Activated gamma-delta T cell treated with Interleukin-2 at 50 U/mL for 16 hours (primary cell): ENCODE results near the gene ANKMY2.
"Not testable (repeated sequence)": the region's sequence is repeated elsewhere in the genome, so short reads cannot be mapped to it uniquely, and the experiment has no call there.

Source experiments
- DNase-seq: peaks from one replicate; pipeline ENCODE4 v3.0.0-alpha.2; 2020

Gene ANKMY2

DNA sequence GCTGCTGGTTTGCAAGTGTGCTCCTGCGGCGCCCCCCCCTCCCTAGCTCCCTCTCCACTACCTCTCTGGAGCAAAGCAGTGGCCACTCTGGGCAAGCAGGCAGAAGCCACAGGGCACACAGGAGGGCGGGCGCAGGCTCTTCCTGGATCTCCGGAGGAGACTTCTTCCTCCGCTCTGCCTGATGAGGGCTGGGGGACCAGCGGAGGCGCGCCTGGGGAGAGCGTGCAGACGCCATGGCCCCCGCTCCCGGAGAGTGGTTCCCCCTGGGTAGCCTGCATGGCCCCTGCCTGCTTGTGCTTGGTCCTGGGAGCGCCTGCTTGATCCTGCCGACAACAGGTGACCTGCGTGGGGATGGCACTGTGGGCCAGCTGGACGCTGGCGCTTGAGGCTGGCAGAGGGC, 29.0 kb downstream of the ANKMY2 start:
- DNase-seq, result no peak

DNA sequence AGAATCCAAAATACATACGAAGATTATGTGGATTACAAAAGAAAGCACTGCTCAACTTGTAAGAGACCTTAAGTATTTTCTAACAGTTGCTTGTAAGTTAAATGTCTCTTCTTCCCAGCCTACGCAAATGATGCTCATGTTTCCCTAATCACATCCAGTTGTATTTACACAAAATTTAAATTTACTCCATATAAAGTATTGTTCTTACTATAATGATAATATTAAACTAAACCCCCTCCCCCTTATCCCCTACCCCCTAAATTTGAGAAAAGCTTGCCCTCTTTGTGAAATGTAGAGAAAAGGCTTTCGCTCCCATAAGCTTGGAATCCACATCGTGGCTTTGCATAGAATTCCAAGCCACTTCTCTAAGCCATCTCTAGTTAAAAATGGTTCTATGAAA, 29.4 kb downstream of the ANKMY2 start:
- no peak for DNase-seq

DNA sequence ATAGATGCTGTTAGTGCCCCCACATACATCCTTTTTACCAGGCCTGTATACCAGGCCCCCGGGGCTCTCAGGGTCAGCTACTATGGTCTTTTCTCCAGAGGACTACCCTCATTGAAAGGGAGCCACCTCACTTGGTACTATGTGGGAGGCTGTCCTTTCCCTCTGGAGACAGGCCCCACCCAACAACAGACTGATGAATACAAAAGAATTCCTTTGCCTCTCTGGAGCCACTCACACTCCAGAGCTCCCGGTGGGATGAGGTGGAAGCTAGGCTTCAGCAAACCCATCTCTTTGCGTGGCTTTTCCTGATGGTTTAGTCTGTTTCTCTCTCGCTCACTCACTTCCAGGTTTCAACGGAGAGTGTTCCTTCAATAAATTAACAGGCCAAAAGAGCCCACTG, 30.3 kb downstream of the ANKMY2 start:
- DNase-seq, result no peak

- no peak for DNase-seq
Observed at GRCh38 chr7:16611711-16612110, 33.8 kb downstream of the ANKMY2 start.

DNA sequence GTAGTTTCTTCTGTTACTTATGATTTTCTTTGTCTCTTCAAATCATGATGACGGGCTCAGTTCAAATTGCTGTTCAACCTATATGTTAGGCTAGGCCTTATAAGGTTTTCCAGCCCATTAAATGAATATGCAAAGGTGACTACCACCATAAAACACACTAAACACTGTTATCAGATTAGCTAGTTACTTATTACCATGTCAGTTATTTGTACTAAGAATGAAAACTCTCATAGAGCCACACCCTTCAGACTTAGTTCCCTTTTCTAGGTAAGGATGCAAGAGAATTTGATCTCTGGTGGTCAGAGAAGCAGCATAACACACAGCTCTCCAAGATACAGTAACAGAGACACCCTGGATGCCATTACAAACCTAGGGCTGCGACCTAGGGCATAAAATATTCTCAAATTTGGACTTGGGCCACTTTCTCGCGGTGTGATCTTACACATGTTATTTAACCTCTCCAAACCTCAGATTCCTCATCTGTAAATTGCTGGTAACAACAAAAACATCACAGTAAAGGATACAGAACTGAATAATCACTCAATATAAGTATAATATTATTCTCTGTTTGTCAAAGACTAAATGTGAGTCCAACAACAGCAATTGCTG, 35.6 kb downstream of the ANKMY2 start:
- no peak for DNase-seq

DNA sequence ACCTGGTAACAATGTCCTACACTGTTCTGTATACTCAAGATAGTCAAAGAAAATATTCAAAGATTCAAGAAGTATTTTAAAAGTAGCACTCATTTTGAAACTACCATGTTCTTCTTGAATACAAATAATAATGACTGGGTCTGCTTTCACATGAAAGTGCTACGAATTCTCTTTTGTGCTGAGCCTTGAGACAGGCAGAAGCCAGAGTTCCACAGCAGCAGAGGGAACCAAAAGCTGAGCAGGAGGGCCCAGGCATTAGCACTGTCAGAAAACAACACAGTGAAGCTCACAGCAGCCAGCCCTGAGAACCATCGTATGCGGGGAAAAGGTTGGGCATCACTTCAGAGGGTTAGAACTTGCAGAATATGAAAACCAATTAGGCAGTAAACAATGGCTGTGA, 38.9 kb downstream of the ANKMY2 start:
- DNase-seq, result no peak

GRCh38 chr7:16604054-16604453, 41.5 kb downstream of the ANKMY2 start:
- DNase-seq, result no peak

DNA sequence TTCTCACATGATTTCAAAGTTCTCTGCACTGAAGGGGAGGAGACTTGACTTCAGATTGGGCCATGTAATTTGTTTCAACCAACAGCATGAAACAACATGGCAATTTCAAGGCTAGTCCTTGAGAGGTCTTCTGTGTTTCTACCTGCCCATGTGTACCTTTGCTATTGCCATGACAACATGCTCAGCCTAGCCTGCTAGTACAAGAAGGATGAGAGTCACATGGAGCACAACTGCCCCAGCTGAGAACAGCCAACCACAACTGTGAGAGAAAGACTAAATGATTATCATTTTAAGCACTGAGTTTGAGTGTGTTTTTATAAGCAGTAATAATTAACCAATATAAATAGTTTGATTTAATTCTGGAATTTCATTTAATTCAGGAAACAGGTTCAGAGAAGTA, 41.9 kb downstream of the ANKMY2 start:
- no peak for DNase-seq

GRCh38 chr7:16599860-16600259, 45.7 kb downstream of the ANKMY2 start:
- no peak for DNase-seq

DNA sequence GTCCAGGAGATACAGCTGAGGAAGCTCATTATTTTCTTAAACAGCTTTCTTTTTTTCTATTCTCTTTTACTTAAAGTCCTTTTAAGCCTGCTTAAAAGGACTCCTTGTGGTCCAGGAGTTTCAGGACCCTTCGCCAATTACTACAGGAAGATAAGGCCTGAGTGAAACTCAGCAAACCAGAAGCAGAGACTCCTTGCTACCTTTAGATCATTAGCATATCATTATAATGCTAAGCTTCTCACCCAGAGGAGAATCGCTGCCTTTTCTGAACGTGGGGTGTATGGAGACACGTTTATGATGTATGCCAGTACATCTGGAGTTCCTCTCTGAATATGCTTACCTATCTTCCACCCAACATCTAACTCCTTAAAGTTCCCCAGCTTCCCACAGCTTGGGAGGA, 47.5 kb downstream of the ANKMY2 start:
- no peak for DNase-seq

- not testable (repeated sequence) for DNase-seq
Observed at GRCh38 chr7:16595596-16595995, 50.0 kb downstream of the ANKMY2 start.

- DNase-seq, result no peak
Observed at GRCh38 chr7:16594676-16595075, 50.9 kb downstream of the ANKMY2 start.

DNA sequence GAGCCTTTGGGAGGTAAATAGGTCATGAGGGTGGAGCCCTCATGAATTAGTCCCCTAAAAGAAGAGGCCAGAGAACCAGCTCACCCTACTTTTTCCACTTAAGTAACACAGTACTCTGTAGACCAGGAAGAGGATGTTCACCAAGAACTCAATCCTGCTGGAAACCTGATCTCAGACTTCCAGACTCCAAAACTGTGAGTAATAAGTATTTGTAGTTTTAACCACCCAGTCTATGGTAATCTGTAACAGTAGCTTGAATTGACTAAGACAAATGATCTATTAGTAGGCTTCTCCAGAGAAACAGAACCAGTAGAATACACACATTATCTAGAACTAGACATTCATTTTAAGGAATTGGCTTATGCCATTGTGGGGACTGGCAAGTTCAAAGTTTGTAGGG, 51.5 kb downstream of the ANKMY2 start:
- no peak for DNase-seq

GRCh38 chr7:16592395-16592794, 53.2 kb downstream of the ANKMY2 start:
- no peak for DNase-seq

DNA sequence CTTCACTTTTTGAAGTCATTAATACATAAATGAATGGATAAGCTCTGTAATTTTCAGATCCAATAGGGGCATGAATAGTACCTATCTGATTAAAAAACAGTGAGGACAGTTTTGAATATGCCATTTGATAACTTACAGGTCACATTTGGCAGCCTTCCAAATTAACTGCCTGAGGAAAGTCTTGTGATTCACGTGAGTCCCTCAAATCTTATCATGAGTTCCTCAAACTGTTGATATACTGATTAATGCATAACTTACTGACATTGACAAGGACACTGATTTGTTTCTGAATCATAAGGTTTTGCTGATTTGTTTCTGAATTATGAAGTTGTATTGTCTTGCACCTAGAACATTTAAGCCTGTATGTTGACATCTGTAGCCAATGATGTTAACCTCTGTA, 55.1 kb downstream of the ANKMY2 start:
- DNase-seq, result no peak

DNA sequence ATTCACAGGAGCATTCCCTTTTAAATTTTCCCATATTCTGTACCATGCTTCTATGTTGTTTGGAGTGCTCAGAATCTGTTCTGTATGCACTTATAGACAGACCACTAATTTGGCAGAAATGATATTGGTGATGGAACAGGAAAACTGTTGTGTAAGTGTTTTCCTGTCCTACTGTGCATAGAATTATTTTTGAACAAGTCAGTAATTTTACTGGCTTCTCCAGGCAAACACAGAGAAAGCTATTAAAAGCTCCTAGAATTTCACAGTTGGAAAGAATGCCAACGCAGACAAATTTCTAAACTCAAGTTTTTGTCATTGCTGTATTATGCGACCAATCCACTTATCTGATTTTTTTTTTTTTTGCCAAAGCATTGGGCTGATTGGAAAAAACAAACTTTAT, 55.7 kb downstream of the ANKMY2 start:
- no peak for DNase-seq

- no peak for DNase-seq
Observed at GRCh38 chr7:16587790-16588189, 57.8 kb downstream of the ANKMY2 start.

DNA sequence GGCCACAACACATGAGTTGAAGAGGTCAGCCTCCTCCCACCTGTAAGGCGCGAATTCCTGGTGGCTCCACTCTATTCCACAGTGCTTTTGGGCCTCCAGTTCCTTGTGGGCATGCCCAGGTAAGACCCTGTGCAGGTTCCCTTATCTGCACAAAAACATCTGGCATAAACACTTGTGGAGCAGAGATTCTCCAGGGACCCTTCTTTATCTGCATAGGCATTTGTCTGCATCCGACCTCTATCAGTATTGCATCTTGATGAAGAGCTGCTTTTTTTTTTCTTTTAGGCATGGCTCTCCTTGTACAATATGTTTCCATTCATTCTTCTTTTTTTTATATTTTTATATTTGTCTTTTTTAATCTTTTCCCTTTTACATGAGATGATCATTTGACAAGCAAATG, 58.4 kb downstream of the ANKMY2 start:
- DNase-seq, result no peak

DNA sequence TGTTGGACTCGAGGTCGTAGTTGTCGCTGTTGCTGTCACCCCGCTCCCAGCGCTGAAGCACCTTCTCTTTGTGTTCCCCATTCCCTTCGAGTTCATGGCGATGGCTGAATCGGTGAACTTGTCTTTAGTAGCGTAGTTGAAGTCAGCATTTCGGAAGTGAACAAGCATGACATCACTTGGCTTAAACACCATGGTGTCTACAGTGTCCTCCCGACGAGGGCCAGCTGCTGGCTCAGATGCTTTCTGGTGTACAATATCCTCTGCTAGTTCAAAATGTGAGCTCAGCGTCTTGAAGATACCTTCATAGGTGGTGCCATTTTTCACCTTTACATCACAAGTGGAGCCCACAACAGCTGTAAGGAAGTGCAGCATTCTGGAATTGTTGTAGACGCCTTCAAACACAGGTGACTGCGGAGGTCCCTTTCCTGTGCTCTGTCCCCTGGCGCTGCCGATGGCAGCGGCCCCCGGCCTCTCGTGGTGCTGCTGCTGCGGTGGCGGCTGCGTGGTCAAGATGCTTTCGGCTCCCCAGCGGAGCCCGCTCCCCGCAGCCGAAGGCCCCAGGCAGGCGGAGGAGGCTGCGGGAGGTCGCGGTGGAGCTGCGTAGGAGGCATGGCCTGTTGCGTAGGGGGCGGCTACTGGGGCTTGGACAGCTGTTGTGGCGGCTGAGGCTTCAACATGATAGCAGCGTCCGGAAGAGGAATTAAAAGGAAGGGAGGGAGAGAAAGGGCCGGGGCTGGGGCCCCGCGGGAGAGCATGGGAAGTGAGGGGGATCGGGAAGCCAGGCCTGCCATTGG, 59.3 kb downstream of the ANKMY2 start:
- DNase-seq, result no peak

DNA sequence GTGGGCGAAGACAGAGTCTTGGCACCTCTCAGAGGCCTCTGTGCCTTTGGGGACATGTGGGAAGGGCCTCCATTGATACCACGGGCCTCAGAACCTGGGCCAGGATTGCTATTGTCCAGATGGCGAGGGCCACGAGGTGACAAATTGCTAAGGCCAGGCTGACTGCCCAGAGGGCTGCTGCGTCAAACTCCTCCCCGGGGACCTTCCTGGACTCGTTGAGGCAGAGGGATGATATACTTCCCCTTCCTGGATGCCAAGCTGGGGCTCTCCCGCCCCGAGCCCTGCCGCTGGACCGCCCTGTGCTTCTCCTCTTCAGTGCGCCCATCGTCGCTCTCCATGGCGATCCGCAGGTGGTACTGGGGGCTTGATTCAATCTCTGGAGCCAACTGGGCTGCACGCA, 60.0 kb downstream of the ANKMY2 start:
- DNase-seq, result no peak

GRCh38 chr7:16583834-16584233, 61.7 kb downstream of the ANKMY2 start:
- DNase-seq, result no peak

DNA sequence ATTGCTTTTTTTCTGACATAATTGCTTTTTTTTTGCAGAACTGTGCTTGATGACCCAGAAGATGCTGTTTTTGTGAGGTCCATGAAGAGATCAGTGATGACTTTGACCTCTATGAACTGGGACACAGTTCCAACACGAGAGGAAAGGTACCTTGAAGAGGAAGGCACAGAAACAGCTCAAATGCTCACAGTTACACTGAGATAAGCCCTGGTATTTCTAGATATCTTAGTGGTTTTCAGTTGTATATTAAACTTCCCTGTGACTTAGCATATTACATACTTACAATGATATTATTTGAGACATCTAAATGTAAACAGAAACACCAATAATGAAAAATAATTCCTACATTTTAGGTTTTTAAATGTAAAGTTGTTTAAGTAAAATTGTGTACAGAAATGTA, 64.3 kb downstream of the ANKMY2 start:
- DNase-seq, result no peak

GRCh38 chr7:16579216-16579615, 66.3 kb downstream of the ANKMY2 start:
- no peak for DNase-seq

DNA sequence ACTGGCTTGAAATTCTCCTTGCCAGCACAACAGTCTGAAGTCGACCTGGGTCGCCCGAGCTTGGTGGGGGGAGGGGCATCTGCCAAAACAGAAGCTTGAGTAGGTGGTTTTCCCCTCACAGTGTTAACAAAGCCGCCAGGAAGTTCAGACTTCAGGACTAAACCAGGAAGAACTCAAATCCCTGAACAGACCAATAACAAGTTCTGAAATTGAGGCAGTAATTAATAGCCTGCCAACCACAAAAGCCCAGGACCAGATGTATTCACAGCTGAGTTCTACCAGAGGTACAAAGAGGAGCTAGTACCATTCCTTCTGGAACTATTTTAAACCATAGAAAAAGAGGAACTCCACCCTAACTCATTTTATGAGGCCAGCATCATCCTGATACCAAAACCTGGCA, 73.6 kb downstream of the ANKMY2 start:
- no peak for DNase-seq

DNA sequence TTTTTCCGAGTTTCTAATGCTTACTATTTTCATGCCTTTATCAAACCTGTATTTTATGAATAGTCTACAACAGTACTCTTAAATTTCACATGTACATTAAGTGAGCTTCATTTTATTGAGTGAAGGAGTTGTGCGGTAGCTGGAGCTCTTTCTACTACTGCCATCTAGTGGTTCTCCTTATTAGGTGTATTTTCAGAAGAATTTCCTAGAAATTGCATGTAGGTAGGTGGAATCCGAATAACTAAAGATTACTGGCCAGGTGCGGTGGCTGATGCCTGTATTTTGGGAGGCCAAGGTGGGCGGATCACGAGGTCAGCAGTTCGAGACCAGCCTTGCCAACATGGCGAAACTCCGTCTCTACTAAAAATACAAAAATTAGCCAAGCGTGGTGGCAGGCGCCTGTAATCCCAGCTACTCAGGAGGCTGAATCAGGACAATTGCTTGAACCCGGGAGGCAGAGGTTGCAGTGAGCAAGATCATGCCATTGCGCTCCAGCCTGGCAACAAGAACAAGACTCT, 80.6 kb downstream of the ANKMY2 start:
- DNase-seq, result no peak
